ENCODE results near the gene TET1. TPM values are rescaled to one million over a fixed set of nuclear protein-coding genes. Genes with fewer than 3 reads are reported as not detected.
"Not testable (repeated sequence)": the region's sequence is repeated elsewhere in the genome, so short reads cannot be mapped to it uniquely, and the experiment has no call there.

The TET1 gene
- total RNA-seq = 1 to 10 TPM; 1.6 to 3.1 (median 2.5) TPM
- under 1 TPM; 0.04 to 0.16 (median 0.15) TPM for polyA plus RNA-seq
- long read RNA-seq, donor 1 = 0 reads
- long read RNA-seq, donor 2 = 0 reads

GRCh38 chr10:68560186-68560942 lies at the start of gene TET1:
TET1 (plus strand) TSS chr10:68560337; CDS start chr10:68572339, 12,002 bp downstream.
- Histone ChIP-seq H3K27me3 (replicated peaks in 1 of 7) (peaks cover 4 to 79% (median 26%) of the 10 kb centered on the region in 7 donors), H3K9me3 (no peaks in the 10 kb centered on the region), H3K4me3 (peak within 1 kb of the TSS; percentile 40 to 76 (median 55)), H3K36me3 (no peaks in the 10 kb centered on the region), H3K27ac (peak within 1 kb of the TSS in 1 of 8 donors; percentile 4), H3K4me1 (peaks cover 4 to 43% (median 29%) of the 10 kb centered on the region in 6 donors)
- 0 to 3% (median 1%) methylated on average over 7 to 66 of the region's 66 CpGs for WGBS, 5 donors
- intact Hi-C loops (cut with DNase I; ENCODE audit: low total_unique reads) = no loop called here
- no peak for DNase-seq
- TF ChIP-seq POLR2AphosphoS5 (IDR thresholded peaks at IDR 0.05) (peak in 2 of 3 donors; percentile 33 to 52), CTCF (IDR thresholded peaks at IDR 0.05 in 8 of 11, conservative IDR thresholded peaks at IDR 0.05 in 3 of 11) (no peak), POLR2A (IDR thresholded peaks at IDR 0.05) (no peak)

GRCh38 chr10:68516216-68516615 lies 43.9 kb upstream of the TET1 start:
- H3K27ac ChIP-seq; H3K4me3 ChIP-seq; H3K27me3 ChIP-seq (replicated peaks in 1 of 7); H3K9me3 ChIP-seq; intact Hi-C loops (cut with DNase I; ENCODE audit: low total_unique reads); DNase-seq; H3K4me1 ChIP-seq: not testable (repeated sequence)
- WGBS, 5 donors = 81 to 100% (median 97%) methylated on average over 2 of the region's 2 CpGs
- peaks cover 0 to 96% (median 17%) of the 10 kb centered on the region in 6 donors for H3K36me3 ChIP-seq

- Histone ChIP-seq H3K9me3 (no peaks in the 10 kb centered on the region), H3K4me1 (no peaks in the 10 kb centered on the region), H3K36me3 (peaks cover 0 to 95% (median 17%) of the 10 kb centered on the region in 6 donors), H3K27me3 (replicated peaks in 1 of 7) (no peaks in the 10 kb centered on the region), H3K4me3 (no peak overlapping the region), H3K27ac (no peak overlapping the region)
- DNase-seq = no peak
- 68 to 73% (median 72%) methylated on average over 4 of the region's 4 CpGs for WGBS, 5 donors
- intact Hi-C loops (cut with DNase I; ENCODE audit: low total_unique reads) = no loop called here
- TF ChIP-seq CTCF (IDR thresholded peaks at IDR 0.05 in 8 of 11, conservative IDR thresholded peaks at IDR 0.05 in 3 of 11) (no peak), POLR2A (IDR thresholded peaks at IDR 0.05) (no peak), POLR2AphosphoS5 (IDR thresholded peaks at IDR 0.05) (no peak)
Measured at GRCh38 chr10:68516766-68517165, 43.4 kb upstream of the TET1 start.

GRCh38 chr10:68517188-68517587 lies 42.9 kb upstream of the TET1 start:
- intact Hi-C loops (cut with DNase I; ENCODE audit: low total_unique reads) = no loop called here
- Histone ChIP-seq H3K9me3 (no peaks in the 10 kb centered on the region), H3K4me1 (no peaks in the 10 kb centered on the region), H3K4me3 (no peak overlapping the region), H3K27ac (no peak overlapping the region), H3K36me3 (peaks cover 0 to 95% (median 19%) of the 10 kb centered on the region in 6 donors), H3K27me3 (replicated peaks in 1 of 7) (no peaks in the 10 kb centered on the region)
- TF ChIP-seq POLR2A (IDR thresholded peaks at IDR 0.05) = no peak
- TF ChIP-seq POLR2AphosphoS5 (IDR thresholded peaks at IDR 0.05) = no peak
- TF ChIP-seq CTCF (IDR thresholded peaks at IDR 0.05 in 8 of 11, conservative IDR thresholded peaks at IDR 0.05 in 3 of 11) = no peak
- no peak for DNase-seq
- 91 to 97% (median 95%) methylated on average over 5 of the region's 5 CpGs for WGBS, 5 donors

GRCh38 chr10:68518609-68519008 lies 41.5 kb upstream of the TET1 start:
- WGBS, 5 donors = 91 to 99% (median 94%) methylated on average over 11 of the region's 11 CpGs

GRCh38 chr10:68525490-68526038 lies 34.6 kb upstream of the TET1 start:
- not testable (repeated sequence) for H3K27ac ChIP-seq; H3K4me3 ChIP-seq; H3K9me3 ChIP-seq; H3K27me3 ChIP-seq (replicated peaks in 1 of 7); DNase-seq
- Histone ChIP-seq H3K36me3 (peaks cover 0 to 45% (median 6%) of the 10 kb centered on the region in 6 donors), H3K4me1 (peaks cover 5 to 43% (median 18%) of the 10 kb centered on the region in 6 donors)
- 65 to 90% (median 85%) methylated on average over 3 to 5 of the region's 5 CpGs for WGBS, 5 donors
- intact Hi-C loops (cut with DNase I; ENCODE audit: low total_unique reads) = loop anchor here (10.0 kb wide), 1 partner anchor 199 kb away; the partner anchor contains the start of gene CCAR1

More at GRCh38 chr10:68518609-68519008, 41.5 kb upstream of the TET1 start:
- H3K4me3 ChIP-seq; H3K4me1 ChIP-seq; H3K9me3 ChIP-seq; H3K27ac ChIP-seq; H3K27me3 ChIP-seq (replicated peaks in 1 of 7); DNase-seq; intact Hi-C loops (cut with DNase I; ENCODE audit: low total_unique reads): not testable (repeated sequence)
- peaks cover 0 to 98% (median 14%) of the 10 kb centered on the region in 6 donors for H3K36me3 ChIP-seq
